HepG2 (cell line): ENCODE measurements around the gene PPP4R4. TPM values are rescaled to one million over a fixed set of nuclear protein-coding genes. Genes with fewer than 3 reads are reported as not detected.
A peak's percentile ranks its signal among the peaks of the same experiment; 100 is the strongest.

Source experiments
- DRAP1 ChIP-seq: IDR thresholded peaks from 2 replicates; pipeline ENCODE4 v1.6.1; 2016; ENCODE audit warnings: missing genetic modification reagents, missing compliant biosample characterization
- FOXA1 ChIP-seq, 2 experiments: fragments of 450-650 bp in 1 of 2; sonication (generic) in 1 of 2; formaldehyde crosslinking in 1 of 2; IDR thresholded peaks; 2 replicates each; pipeline versions ENCODE4 v1.4.0 to v1.6.1; 2016 to 2020; ENCODE audit warnings: missing genetic modification reagents in 1 of 2
- GLMP ChIP-seq: sonication (generic); formaldehyde crosslinking; IDR thresholded peaks from 2 replicates; pipeline ENCODE4 v1.9.0; 2021; ENCODE audit warnings: missing genetic modification reagents, mild to moderate bottlenecking, borderline replicate concordance
- HCFC1 ChIP-seq: fragments of 150-350 bp; IDR thresholded peaks from 2 replicates; pipeline ENCODE4 v1.6.1; 2014; ENCODE audit warnings: low read depth, low read length
- HOXA7 ChIP-seq: sonication (generic); formaldehyde crosslinking; IDR thresholded peaks from 2 replicates; pipeline ENCODE4 v1.8.1; 2022; ENCODE audit warnings: mild to moderate bottlenecking, missing genetic modification reagents, moderate library complexity
- KLF16 ChIP-seq, 2 experiments: sonication (generic) in 1 of 2; formaldehyde crosslinking in 1 of 2; IDR thresholded peaks; 2 replicates each; pipeline versions ENCODE4 v1.6.1 to v1.8.0; 2016 to 2023; ENCODE audit warnings: missing genetic modification reagents in 2 of 2, missing compliant biosample characterization in 1 of 2
- MED8 ChIP-seq: sonication (generic); formaldehyde crosslinking; IDR thresholded peaks from 2 replicates; pipeline ENCODE4 v1.8.1; 2023; ENCODE audit warnings: mild to moderate bottlenecking, missing genetic modification reagents; ENCODE audit not compliant: insufficient replicate concordance
- MIXL1 ChIP-seq: IDR thresholded peaks from 2 replicates; pipeline ENCODE4 v1.6.1; 2016
- MXD3 ChIP-seq: IDR thresholded peaks from 2 replicates; pipeline ENCODE4 v1.6.1; 2016; ENCODE audit warnings: mild to moderate bottlenecking, missing biosample characterization, missing genetic modification reagents
- NFKB2 ChIP-seq: sonication (generic); formaldehyde crosslinking; IDR thresholded peaks from 2 replicates; pipeline ENCODE4 v1.4.0; 2020; ENCODE audit warnings: missing genetic modification reagents, borderline replicate concordance
- PBX3 ChIP-seq: sonication (generic); formaldehyde crosslinking; IDR thresholded peaks from 2 replicates; pipeline ENCODE4 v1.8.1; 2023; ENCODE audit warnings: missing genetic modification reagents, inconsistent platforms, borderline replicate concordance
- POGK ChIP-seq: sonication (generic); formaldehyde crosslinking; conservative IDR thresholded peaks from 2 replicates; pipeline ENCODE4 v1.8.0; 2022; ENCODE audit warnings: mild to moderate bottlenecking, moderate library complexity, missing genetic modification reagents
- TARDBP ChIP-seq: sonication (generic); formaldehyde crosslinking; IDR thresholded peaks from 2 replicates; pipeline ENCODE4 v1.8.0; 2022; ENCODE audit warnings: mild to moderate bottlenecking, missing genetic modification reagents
- THAP11 ChIP-seq: IDR thresholded peaks from 2 replicates; pipeline ENCODE4 v1.6.1; 2016; ENCODE audit warnings: missing biosample characterization, missing genetic modification reagents
- ZFY ChIP-seq: sonication (generic); formaldehyde crosslinking; IDR thresholded peaks from 2 replicates; pipeline ENCODE4 v1.4.0; 2020; ENCODE audit warnings: missing genetic modification reagents
- ZNF12 ChIP-seq: sonication (generic); formaldehyde crosslinking; IDR thresholded peaks from 2 replicates; pipeline ENCODE4 v1.5.0; 2020; ENCODE audit warnings: missing genetic modification reagents
- ZNF275 ChIP-seq: sonication (generic); formaldehyde crosslinking; IDR thresholded peaks from 2 replicates; pipeline ENCODE4 v1.8.0; 2022; ENCODE audit warnings: missing genetic modification reagents, mild to moderate bottlenecking, inconsistent platforms, borderline replicate concordance
- ZNF296 ChIP-seq: sonication (generic); formaldehyde crosslinking; conservative IDR thresholded peaks from 2 replicates; pipeline ENCODE4 v1.5.0; 2020; ENCODE audit warnings: mild to moderate bottlenecking, missing genetic modification reagents
- ZNF543 ChIP-seq: sonication (generic); formaldehyde crosslinking; IDR thresholded peaks from 2 replicates; pipeline ENCODE4 v1.4.0; 2020; ENCODE audit warnings: mild to moderate bottlenecking, missing genetic modification reagents
- ZNF562 ChIP-seq: sonication (generic); formaldehyde crosslinking; IDR thresholded peaks from 2 replicates; pipeline ENCODE4 v1.8.0; 2022; ENCODE audit warnings: missing genetic modification reagents, borderline replicate concordance
- polyA plus RNA-seq, 8 experiments: library from polyadenylated mRNA; depleted of rRNA in 3 of 8; stranded (reverse) in 7 of 8; unstranded in 1 of 8; fragments of >200 nt; fragmentation: Illumina TruSeq in 4 of 8; extraction: Trizol in 4 of 8; gene quantifications; 2 replicates each; pipeline versions ENCODE4 v1.2.1 to v1.2.3, GENCODE V29; 2011 to 2016; ENCODE audit warnings: low read depth in 4 of 8, missing spikeins in 1 of 8, mixed read lengths in 1 of 8; ENCODE audit not compliant: insufficient read depth in 1 of 8
- total RNA-seq, 5 experiments: library from RNA; depleted of rRNA; stranded (reverse); fragments of >200 nt; fragmentation: Illumina TruSeq; extraction: Trizol; gene quantifications; 2 replicates each; pipeline ENCODE4 v1.2.3, GENCODE V29; 2016; ENCODE audit warnings: low read depth in 1 of 5

Gene PPP4R4
- total and polyA plus RNA-seq, 2 of the 13 experiments (the other 11 are each of a cell fraction or from before 2014, with no cell fraction given) = 9.5 to 19.8 TPM

- TF ChIP-seq ZNF296 (CRISPR knock-in tag) = no peak; the same call in 1 of the 2 replicates
- TF ChIP-seq MIXL1 (CRISPR knock-in tag) = peak; percentile 54
- no peak for TF ChIP-seq HCFC1
- TF ChIP-seq DRAP1 (CRISPR knock-in tag) = peak; percentile 97
- peak; percentile 56 for TF ChIP-seq MED8 (CRISPR knock-in tag)
- TF ChIP-seq NFKB2 (CRISPR knock-in tag) = peak; percentile 58; the same call in 1 of the 2 replicates
- no peak for TF ChIP-seq ZNF562 (CRISPR knock-in tag)
- TF ChIP-seq HOXA7 (CRISPR knock-in tag) = no peak
- no peak for TF ChIP-seq PBX3 (CRISPR knock-in tag)
- 0 out of 2 replicates have a peak, but pooled peaks have one; percentile 8 for TF ChIP-seq FOXA1 (IDR thresholded peaks at IDR 0.05)
- peak; percentile 95 for TF ChIP-seq FOXA1 (CRISPR knock-in tag; IDR thresholded peaks at IDR 0.05)
- TF ChIP-seq ZNF12 (CRISPR knock-in tag) = no peak
- TF ChIP-seq KLF16 (CRISPR knock-in tag; IDR thresholded peaks at IDR 0.05) = peak in 1 of 2 experiments; percentile 59; a peak in 1 of 4 replicates
- no peak for TF ChIP-seq ZFY
- peak; percentile 67; the same call in 1 of the 2 replicates for TF ChIP-seq POGK
- no peak for TF ChIP-seq ZNF543 (CRISPR knock-in tag)
- TF ChIP-seq GLMP (CRISPR knock-in tag) = no peak
- TF ChIP-seq MXD3 (CRISPR knock-in tag) = no peak; the same call in 1 of the 2 replicates
- peak; percentile 55; the same call in 1 of the 2 replicates for TF ChIP-seq TARDBP (CRISPR knock-in tag)
- TF ChIP-seq THAP11 = peak; percentile 22; the same call in 1 of the 2 replicates
- TF ChIP-seq ZNF275 (CRISPR knock-in tag) = peak; percentile 73; the same call in 1 of the 2 replicates
These were observed 148.8 kb downstream of the PPP4R4 start, which contains the start of gene SERPINA6 (continued) for GRCh38 chr14:94322648-94323570.
